Fibroblast of lung (primary cell): ENCODE data around the gene PPP2R5C.

Source experiments
- EZH2 ChIP-seq: IDR thresholded peaks from 2 replicates; pipeline ENCODE4 v1.5.1; 2012; ENCODE audit warnings: low read length, control low read depth, mild to moderate bottlenecking; ENCODE audit errors: missing control alignments
- TF ChIP-seq, protein P1 (sequence below), 2 donors: IDR thresholded peaks in 1 of 2; conservative IDR thresholded peaks in 1 of 2; 1 replicate in 1 of 2; 2 replicates in 1 of 2; pipeline ENCODE4 v1.5.1; 2011 to 2012; ENCODE audit warnings: low read length in 2 of 2, control low read depth in 1 of 2, inconsistent platforms in 1 of 2, low read depth in 1 of 2, mild to moderate bottlenecking in 1 of 2

- TF ChIP-seq, protein P1, sequence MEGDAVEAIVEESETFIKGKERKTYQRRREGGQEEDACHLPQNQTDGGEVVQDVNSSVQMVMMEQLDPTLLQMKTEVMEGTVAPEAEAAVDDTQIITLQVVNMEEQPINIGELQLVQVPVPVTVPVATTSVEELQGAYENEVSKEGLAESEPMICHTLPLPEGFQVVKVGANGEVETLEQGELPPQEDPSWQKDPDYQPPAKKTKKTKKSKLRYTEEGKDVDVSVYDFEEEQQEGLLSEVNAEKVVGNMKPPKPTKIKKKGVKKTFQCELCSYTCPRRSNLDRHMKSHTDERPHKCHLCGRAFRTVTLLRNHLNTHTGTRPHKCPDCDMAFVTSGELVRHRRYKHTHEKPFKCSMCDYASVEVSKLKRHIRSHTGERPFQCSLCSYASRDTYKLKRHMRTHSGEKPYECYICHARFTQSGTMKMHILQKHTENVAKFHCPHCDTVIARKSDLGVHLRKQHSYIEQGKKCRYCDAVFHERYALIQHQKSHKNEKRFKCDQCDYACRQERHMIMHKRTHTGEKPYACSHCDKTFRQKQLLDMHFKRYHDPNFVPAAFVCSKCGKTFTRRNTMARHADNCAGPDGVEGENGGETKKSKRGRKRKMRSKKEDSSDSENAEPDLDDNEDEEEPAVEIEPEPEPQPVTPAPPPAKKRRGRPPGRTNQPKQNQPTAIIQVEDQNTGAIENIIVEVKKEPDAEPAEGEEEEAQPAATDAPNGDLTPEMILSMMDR (conservative IDR thresholded peaks at IDR 0.05 in 1 of 2, IDR thresholded peaks at IDR 0.05 in 1 of 2; ENCODE audit: low read depth in 1 of 2, low read length in 2 of 2): no peak
- TF ChIP-seq EZH2: no peak
These were observed 77.7 kb downstream of the PPP2R5C start for GRCh38 chr14:101839236-101839635.
